NCI-H748 (cell line): ENCODE measurements around the gene GPN3.
"Not testable (repeated sequence)": the region's sequence is repeated elsewhere in the genome, so short reads cannot be mapped to it uniquely, and the experiment has no call there.

Experiments used
- DNase-seq: peaks from one replicate; lab custom pipeline; 2025; ENCODE audit not compliant: unreplicated experiment; lab: John Stamatoyannopoulos, UW

Gene GPN3

GRCh38 chr12:110468214-110469048 lies at the start of gene GPN3, which contains the start of gene FAM216A:
GPN3 (minus strand) TSS chr12:110468257; CDS start chr12:110468203, 54 bp downstream.
FAM216A (plus strand) TSS chr12:110468845; CDS start chr12:110468876, 31 bp downstream.
- peak; percentile 98 for DNase-seq

- DNase-seq: no peak
Observed at GRCh38 chr12:110516995-110517394, 48.9 kb upstream of the GPN3 start.

GRCh38 chr12:110514363-110514762 lies 46.3 kb upstream of the GPN3 start:
- DNase-seq: no peak

- no peak for DNase-seq
Observed at GRCh38 chr12:110513842-110514241, 45.8 kb upstream of the GPN3 start.

- no peak for DNase-seq
Observed at GRCh38 chr12:110508071-110508586, 40.1 kb upstream of the GPN3 start.

- no peak for DNase-seq
Observed at GRCh38 chr12:110505332-110505731, 37.3 kb upstream of the GPN3 start.

- DNase-seq: no peak
Observed at GRCh38 chr12:110503432-110503831, 35.4 kb upstream of the GPN3 start.

GRCh38 chr12:110501752-110502738 lies 34.0 kb upstream of the GPN3 start, which contains the start of the genes RAD9B and VPS29:
RAD9B (plus strand) TSS chr12:110502331; CDS start chr12:110502338, 7 bp downstream.
VPS29 (minus strand) TSS chr12:110502111; CDS start chr12:110502051, 60 bp downstream.
- peak; percentile 99 for DNase-seq

- peak; percentile 70 for DNase-seq
Observed at GRCh38 chr12:110501399-110501751, 33.3 kb upstream of the GPN3 start.

GRCh38 chr12:110498984-110499706 lies 31.1 kb upstream of the GPN3 start:
- DNase-seq: no peak

GRCh38 chr12:110475426-110475825 lies 7.4 kb upstream of the GPN3 start:
- no peak for DNase-seq

- DNase-seq: no peak
Observed at GRCh38 chr12:110467847-110468213, 227 bp downstream of the GPN3 start.

GRCh38 chr12:110466791-110467190 lies 1.3 kb downstream of the GPN3 start:
- no peak for DNase-seq

GRCh38 chr12:110465765-110466164 lies 2.3 kb downstream of the GPN3 start:
- DNase-seq: not testable (repeated sequence)

GRCh38 chr12:110465024-110465423 lies 3.0 kb downstream of the GPN3 start:
- DNase-seq: no peak

- DNase-seq: not testable (repeated sequence)
Observed at GRCh38 chr12:110461189-110461588, 6.9 kb downstream of the GPN3 start.

GRCh38 chr12:110458756-110459155 lies 9.3 kb downstream of the GPN3 start:
- DNase-seq: no peak

- DNase-seq: no peak
Observed at GRCh38 chr12:110453569-110454296, 14.3 kb downstream of the GPN3 start.

- DNase-seq: no peak
Observed at GRCh38 chr12:110451263-110451662, 16.8 kb downstream of the GPN3 start.
